22Rv1 (cell line): ENCODE measurements around the gene TCAP.

Experiments used
- CTCF ChIP-seq: fragments of 450-650 bp; IDR thresholded peaks from 2 replicates; pipeline ENCODE4 v1.5.1; 2017; ENCODE audit warnings: mild to moderate bottlenecking
- ZFX ChIP-seq: fragments of 450-650 bp; IDR thresholded peaks from 2 replicates; pipeline ENCODE4 v1.6.1; 2017; ENCODE audit warnings: antibody characterized with exemption, borderline replicate concordance

DNA sequence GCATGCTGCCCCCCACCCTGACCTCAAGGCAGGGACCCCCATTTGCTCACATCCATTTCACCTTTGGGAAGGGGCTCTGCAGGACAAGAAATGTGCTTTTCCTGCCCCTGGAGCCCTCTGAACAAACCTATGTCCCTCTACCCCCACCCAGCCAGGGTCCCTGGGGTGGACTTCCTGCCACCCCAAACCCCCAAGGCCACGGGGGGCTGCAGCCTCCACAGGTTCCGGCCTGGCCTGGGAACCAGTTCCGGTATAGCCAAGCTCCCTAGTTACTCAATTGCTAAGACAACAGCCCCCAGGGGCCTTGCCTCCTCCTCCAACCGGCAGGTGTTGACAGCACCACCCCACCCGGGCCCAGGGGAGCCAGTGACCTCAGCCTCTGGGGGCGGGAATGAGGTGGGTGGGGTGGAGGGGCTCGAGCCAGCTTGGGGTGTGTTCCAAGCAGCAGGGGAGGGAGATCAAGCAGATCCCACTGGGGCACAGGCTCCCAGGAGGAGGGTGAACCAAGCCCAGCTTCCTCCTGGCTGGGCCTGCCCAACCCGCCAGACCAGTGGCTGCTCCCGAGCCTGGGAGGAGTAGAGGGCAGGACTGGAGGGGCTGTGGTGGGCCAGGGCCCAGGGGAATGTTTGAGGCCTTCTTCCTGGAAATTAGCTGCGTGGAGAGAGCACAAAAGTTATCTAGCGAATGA lies 9.7 kb downstream of the TCAP start:
- no peak for TF ChIP-seq CTCF
- TF ChIP-seq ZFX: no peak
